Stimulated activated CD8-positive, alpha-beta memory T cell treated with anti-CD3 and anti-CD28 coated beads, Interleukin-4, amount 100 ng/mL, for 4 hours (primary cell): ENCODE data around the gene RELN.
"Not testable (repeated sequence)": the region's sequence is repeated elsewhere in the genome, so short reads cannot be mapped to it uniquely, and the experiment has no call there.

ENCODE experiments used
- DNase-seq, 2 donors: peaks; one replicate each; pipeline ENCODE4 v3.0.0-alpha.2; 2020; ENCODE audit warnings: low read depth in 2 of 2, low spot score in 1 of 2

The RELN gene

GRCh38 chr7:103532955-103533354 lies 456.5 kb downstream of the RELN start:
- DNase-seq: no peak

- DNase-seq: no peak
Measured at GRCh38 chr7:103528152-103528551, 461.3 kb downstream of the RELN start.

- DNase-seq: no peak
Measured at GRCh38 chr7:103525937-103526336, 463.5 kb downstream of the RELN start.

- DNase-seq: no peak
Measured at GRCh38 chr7:103524042-103524907, 465.2 kb downstream of the RELN start.

GRCh38 chr7:103521937-103522336 lies 467.5 kb downstream of the RELN start:
- no peak for DNase-seq

GRCh38 chr7:103504505-103505135 lies 484.8 kb downstream of the RELN start:
- DNase-seq: no peak

- DNase-seq: no peak
Measured at GRCh38 chr7:103501206-103501605, 488.3 kb downstream of the RELN start.

- DNase-seq: no peak
Measured at GRCh38 chr7:103499976-103500375, 489.5 kb downstream of the RELN start.

- no peak for DNase-seq
Measured at GRCh38 chr7:103487419-103487818, 502.0 kb downstream of the RELN start.

GRCh38 chr7:103486873-103487272 lies 502.6 kb downstream of the RELN start:
- DNase-seq: not testable (repeated sequence)

- DNase-seq: no peak
Measured at GRCh38 chr7:103480771-103481170, 508.7 kb downstream of the RELN start.

- no peak for DNase-seq
Measured at GRCh38 chr7:103474956-103475355, 514.5 kb downstream of the RELN start.

GRCh38 chr7:103469095-103469948 lies 520.1 kb downstream of the RELN start:
- no peak for DNase-seq

- DNase-seq: no peak
Measured at GRCh38 chr7:103466814-103467213, 522.6 kb downstream of the RELN start.

GRCh38 chr7:103462358-103462757 lies 527.1 kb downstream of the RELN start:
- no peak for DNase-seq

- DNase-seq: no peak
Measured at GRCh38 chr7:103447073-103447960, 542.1 kb downstream of the RELN start.

- DNase-seq: no peak
Measured at GRCh38 chr7:103446049-103446520, 543.4 kb downstream of the RELN start, which contains the start of gene SLC26A5. TSS of gene SLC26A5 (minus strand) at chr7:103446207. CDS start at chr7:103421514, 24,693 bp downstream.

GRCh38 chr7:103445228-103446048 lies 544.0 kb downstream of the RELN start:
- no peak for DNase-seq

- no peak for DNase-seq
Measured at GRCh38 chr7:103439661-103440060, 549.8 kb downstream of the RELN start.
